Neural progenitor cell (in vitro differentiated cells): ENCODE data around the gene KRT76. TPM values are rescaled to one million over a fixed set of nuclear protein-coding genes. Genes with fewer than 3 reads are reported as not detected.
"Not testable (repeated sequence)": the region's sequence is repeated elsewhere in the genome, so short reads cannot be mapped to it uniquely, and the experiment has no call there.

Experiments
- DNase-seq: peaks from one replicate; pipeline ENCODE4 v3.0.0-alpha.2; 2016; ENCODE audit warnings: low spot score
- H2AFZ ChIP-seq: fragments of 200-600 bp; sonication (generic); replicated peaks from 2 replicates; pipeline ENCODE4 v1.6.1; 2016; ENCODE audit warnings: antibody characterized with exemption
- H3F3A ChIP-seq: fragments of 200-600 bp; sonication (generic); 2 replicates; pipeline ENCODE4 v1.6.1; 2016; ENCODE audit warnings: antibody characterized with exemption, low read depth
- H3K27ac ChIP-seq: fragments of 200-600 bp; sonication (generic); 2 replicates; pipeline ENCODE4 v1.5.1; 2016; ENCODE audit warnings: mild to moderate bottlenecking
- H3K27me3 ChIP-seq: fragments of 200-600 bp; sonication (generic); 2 replicates; pipeline ENCODE4 v1.6.1; 2016; ENCODE audit warnings: mild to moderate bottlenecking, moderate library complexity
- H3K36me3 ChIP-seq: fragments of 200-600 bp; sonication (generic); 2 replicates; pipeline ENCODE4 v1.5.1; 2016
- H3K4me1 ChIP-seq: fragments of 200-600 bp; sonication (generic); 2 replicates; pipeline ENCODE4 v1.6.1; 2016; ENCODE audit warnings: mixed run types
- H3K4me2 ChIP-seq: fragments of 200-600 bp; sonication (generic); 2 replicates; pipeline ENCODE4 v1.6.1; 2016
- H3K4me3 ChIP-seq: fragments of 200-600 bp; sonication (generic); 2 replicates; pipeline ENCODE4 v1.5.1; 2016
- H3K79me2 ChIP-seq: fragments of 200-600 bp; sonication (generic); 2 replicates; pipeline ENCODE4 v1.6.1; 2016; ENCODE audit warnings: low read depth
- H3K9ac ChIP-seq: fragments of 200-600 bp; sonication (generic); 2 replicates; pipeline ENCODE4 v1.6.1; 2016
- H3K9me3 ChIP-seq: fragments of 200-600 bp; sonication (generic); 2 replicates; pipeline ENCODE4 v1.5.1; 2016; ENCODE audit warnings: low read depth
- H4K20me1 ChIP-seq: fragments of 200-600 bp; sonication (generic); 2 replicates; pipeline ENCODE4 v1.6.1; 2016; ENCODE audit warnings: low read depth
- H3K27ac Mint-ChIP-seq: 3 replicates; pipeline ENCODE4 v1.8.0; 2021; ENCODE audit warnings: mixed read lengths
- H3K27me3 Mint-ChIP-seq: 2 replicates; pipeline ENCODE4 v1.8.0; 2022; ENCODE audit warnings: low read depth, mild to moderate bottlenecking, inconsistent platforms, moderate library complexity, mixed read lengths; ENCODE audit not compliant: insufficient read depth
- H3K36me3 Mint-ChIP-seq: 3 replicates; pipeline ENCODE4 v1.8.0; 2021; ENCODE audit warnings: mixed read lengths
- H3K4me1 Mint-ChIP-seq: 3 replicates; pipeline ENCODE4 v1.8.0; 2021; ENCODE audit warnings: mixed read lengths
- H3K4me3 Mint-ChIP-seq: 3 replicates; pipeline ENCODE4 v1.8.0; 2021; ENCODE audit warnings: mild to moderate bottlenecking, moderate library complexity, mixed read lengths
- H3K9me3 Mint-ChIP-seq: 3 replicates; pipeline ENCODE4 v1.8.0; 2020; ENCODE audit warnings: mixed read lengths
- EZH2 ChIP-seq: fragments of 200-600 bp; sonication (generic); IDR thresholded peaks from 2 replicates; pipeline ENCODE4 v1.6.1; 2017; ENCODE audit warnings: antibody characterized with exemption, mild to moderate bottlenecking, moderate library complexity
- EZH2phosphoT487 ChIP-seq: fragments of 200-600 bp; sonication (generic); IDR thresholded peaks from 2 replicates; pipeline ENCODE4 v1.6.1; 2017; ENCODE audit warnings: antibody characterized with exemption
- total RNA-seq: library from RNA; depleted of rRNA; stranded (reverse); fragments of >200 nt; gene quantifications from 2 replicates; pipeline ENCODE4 v1.2.3, GENCODE V29; 2015; ENCODE audit warnings: low replicate concordance
- TF ChIP-seq, protein P1 (sequence below): fragments of 200-600 bp; sonication (generic); IDR thresholded peaks from 2 replicates; pipeline ENCODE4 v1.5.1; 2017; ENCODE audit warnings: antibody characterized with exemption, mild to moderate bottlenecking

Gene KRT76
- total RNA-seq, 1 donor from 2014 or later, result not detected

GRCh38 chr12:52752516-52752915, 24.6 kb downstream of the KRT76 start:
- H3K4me1 Mint-ChIP-seq, result no peaks in the 10 kb centered on the region
- Histone ChIP-seq H3F3A (no peaks in the 10 kb centered on the region), H2AFZ (no peak overlapping the region), H4K20me1 (no peaks in the 10 kb centered on the region), H3K36me3 (no peaks in the 10 kb centered on the region), H3K27ac (no peak overlapping the region), H3K4me2 (no peak overlapping the region), H3K79me2 (no peaks in the 10 kb centered on the region), H3K9me3 (no peaks in the 10 kb centered on the region), H3K27me3 (peaks cover 57% of the 10 kb centered on the region), H3K9ac (no peak overlapping the region), H3K4me3 (no peak overlapping the region), H3K4me1 (no peaks in the 10 kb centered on the region)
- no peaks in the 10 kb centered on the region for H3K9me3 Mint-ChIP-seq
- no peak overlapping the region for H3K4me3 Mint-ChIP-seq
- H3K27ac Mint-ChIP-seq, result no peak overlapping the region
- no peaks in the 10 kb centered on the region for H3K36me3 Mint-ChIP-seq
- DNase-seq, result no peak
- TF ChIP-seq, protein P1, sequence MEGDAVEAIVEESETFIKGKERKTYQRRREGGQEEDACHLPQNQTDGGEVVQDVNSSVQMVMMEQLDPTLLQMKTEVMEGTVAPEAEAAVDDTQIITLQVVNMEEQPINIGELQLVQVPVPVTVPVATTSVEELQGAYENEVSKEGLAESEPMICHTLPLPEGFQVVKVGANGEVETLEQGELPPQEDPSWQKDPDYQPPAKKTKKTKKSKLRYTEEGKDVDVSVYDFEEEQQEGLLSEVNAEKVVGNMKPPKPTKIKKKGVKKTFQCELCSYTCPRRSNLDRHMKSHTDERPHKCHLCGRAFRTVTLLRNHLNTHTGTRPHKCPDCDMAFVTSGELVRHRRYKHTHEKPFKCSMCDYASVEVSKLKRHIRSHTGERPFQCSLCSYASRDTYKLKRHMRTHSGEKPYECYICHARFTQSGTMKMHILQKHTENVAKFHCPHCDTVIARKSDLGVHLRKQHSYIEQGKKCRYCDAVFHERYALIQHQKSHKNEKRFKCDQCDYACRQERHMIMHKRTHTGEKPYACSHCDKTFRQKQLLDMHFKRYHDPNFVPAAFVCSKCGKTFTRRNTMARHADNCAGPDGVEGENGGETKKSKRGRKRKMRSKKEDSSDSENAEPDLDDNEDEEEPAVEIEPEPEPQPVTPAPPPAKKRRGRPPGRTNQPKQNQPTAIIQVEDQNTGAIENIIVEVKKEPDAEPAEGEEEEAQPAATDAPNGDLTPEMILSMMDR, result no peak
- TF ChIP-seq EZH2phosphoT487 (no peak), EZH2 (no peak)
- H3K27me3 Mint-ChIP-seq, result peaks cover 11% of the 10 kb centered on the region

- Mint-ChIP-seq H3K4me3 (no peak overlapping the region), H3K4me1 (no peaks in the 10 kb centered on the region), H3K27ac (no peak overlapping the region), H3K36me3 (no peaks in the 10 kb centered on the region), H3K9me3 (no peaks in the 10 kb centered on the region), H3K27me3 (peaks cover 12% of the 10 kb centered on the region)
- Histone ChIP-seq H3K4me3 (no peak overlapping the region), H3K79me2 (no peaks in the 10 kb centered on the region), H3K9ac (no peak overlapping the region), H3F3A (no peaks in the 10 kb centered on the region), H3K27me3 (peaks cover 56% of the 10 kb centered on the region), H4K20me1 (no peaks in the 10 kb centered on the region), H2AFZ (no peak overlapping the region), H3K4me2 (no peak overlapping the region), H3K9me3 (no peaks in the 10 kb centered on the region), H3K36me3 (no peaks in the 10 kb centered on the region), H3K4me1 (no peaks in the 10 kb centered on the region), H3K27ac (no peak overlapping the region)
- TF ChIP-seq, protein P1, result no peak
- no peak for TF ChIP-seq EZH2phosphoT487
- DNase-seq, result no peak
These were observed 25.4 kb downstream of the KRT76 start for GRCh38 chr12:52751795-52752194.

DNA sequence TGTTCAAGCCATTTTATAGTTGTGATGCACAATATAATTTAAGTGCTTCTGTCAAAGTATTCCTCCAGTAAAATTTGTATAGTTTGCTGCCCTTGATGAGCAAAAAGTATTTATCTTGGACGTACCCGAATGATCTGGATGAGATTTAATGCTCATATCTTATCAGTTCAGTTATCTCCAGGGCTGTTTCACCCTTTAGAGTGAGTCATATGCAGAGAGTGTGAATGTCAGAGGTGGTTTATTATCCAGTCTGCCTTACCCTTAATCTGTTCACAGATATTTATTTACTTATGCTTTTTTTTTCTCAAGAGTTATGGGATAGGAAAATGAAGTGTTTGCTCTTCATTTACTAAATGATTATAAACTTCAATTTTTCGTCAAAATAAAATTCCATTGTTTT, 26.6 kb downstream of the KRT76 start:
- H3K27me3 Mint-ChIP-seq, H3K36me3 ChIP-seq, H3K4me1 Mint-ChIP-seq, H3K4me2 ChIP-seq, H3K9me3 Mint-ChIP-seq, H3K4me1 ChIP-seq, H3F3A ChIP-seq, H3K27ac ChIP-seq, DNase-seq, H3K4me3 ChIP-seq, H3K36me3 Mint-ChIP-seq, H3K27ac Mint-ChIP-seq, H3K4me3 Mint-ChIP-seq, H3K9ac ChIP-seq, H3K9me3 ChIP-seq, H3K79me2 ChIP-seq, H2AFZ ChIP-seq, H4K20me1 ChIP-seq: not testable (repeated sequence)
- H3K27me3 ChIP-seq, result peaks cover 67% of the 10 kb centered on the region

DNA sequence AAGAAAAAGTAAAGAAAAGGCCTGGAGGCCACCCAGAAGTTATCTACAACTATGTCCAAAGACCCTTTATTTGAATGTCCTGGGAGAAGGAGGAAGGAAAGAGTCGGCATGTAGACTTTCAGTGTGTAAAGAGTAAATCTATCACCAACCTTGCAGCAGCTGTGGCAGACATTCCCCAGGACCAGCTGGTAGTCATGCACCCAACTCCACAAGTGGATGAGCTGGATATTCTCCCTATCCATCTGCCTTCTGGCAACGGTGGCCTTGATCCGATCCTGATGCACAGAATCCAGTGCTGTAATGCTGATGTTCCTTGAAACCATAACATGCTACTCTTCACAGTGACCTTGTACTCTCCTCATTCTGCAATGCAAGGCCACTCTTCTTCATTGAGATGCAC, 27.3 kb downstream of the KRT76 start:
- Histone ChIP-seq H3K4me2 (no peak overlapping the region), H3K27me3 (peaks cover 74% of the 10 kb centered on the region), H3F3A (no peaks in the 10 kb centered on the region), H3K27ac (no peak overlapping the region), H3K79me2 (no peaks in the 10 kb centered on the region), H3K9ac (no peak overlapping the region), H4K20me1 (no peaks in the 10 kb centered on the region), H2AFZ (no peak overlapping the region), H3K4me1 (no peaks in the 10 kb centered on the region), H3K36me3 (no peaks in the 10 kb centered on the region), H3K4me3 (no peak overlapping the region), H3K9me3 (no peaks in the 10 kb centered on the region)
- no peaks in the 10 kb centered on the region for H3K4me1 Mint-ChIP-seq
- no peak overlapping the region for H3K4me3 Mint-ChIP-seq
- no peaks in the 10 kb centered on the region for H3K9me3 Mint-ChIP-seq
- H3K27ac Mint-ChIP-seq, result no peak overlapping the region
- peaks cover 13% of the 10 kb centered on the region for H3K27me3 Mint-ChIP-seq
- no peak for DNase-seq
- H3K36me3 Mint-ChIP-seq, result no peaks in the 10 kb centered on the region
- TF ChIP-seq EZH2phosphoT487 (no peak), EZH2 (no peak)
- TF ChIP-seq, protein P1, result no peak
